Measurements from ENCODE around the gene SLC25A38. TPM values are rescaled to one million over a fixed set of nuclear protein-coding genes. Genes with fewer than 3 reads are reported as not detected.
A peak's percentile ranks its signal among the peaks of the same experiment; 100 is the strongest.
"Not testable (repeated sequence)": the region's sequence is repeated elsewhere in the genome, so short reads cannot be mapped to it uniquely, and the experiment has no call there.

The SLC25A38 gene
- polyA plus RNA-seq, 3 donors: 5.7 to 8.9 (median 7.5) TPM

- Histone ChIP-seq H3K4me3 (replicated peaks in 1 of 3; ENCODE audit: low read depth in 2 of 3, low read length in 3 of 3) (no peak overlapping the region), H3K4me2 (replicated peaks; ENCODE audit: extremely low read depth, low read length, poor library complexity, severe bottlenecking) (no peak overlapping the region), H3K36me3 (replicated peaks in 1 of 2; ENCODE audit: control insufficient read depth in 1 of 2, insufficient read depth in 2 of 2, low read length in 2 of 2) (peaks cover 28 to 41% of the 10 kb centered on the region in 2 donors), H3K9me3 (replicated peaks in 1 of 2; ENCODE audit: control insufficient read depth in 1 of 2, insufficient read depth in 1 of 2, low read length in 2 of 2) (no peaks in the 10 kb centered on the region), H4K20me1 (ENCODE audit: insufficient read depth, low read length) (peaks cover 6% of the 10 kb centered on the region), H2AFZ (ENCODE audit: insufficient read depth, low read depth, low read length, poor library complexity, severe bottlenecking) (no peak overlapping the region), H3K79me2 (ENCODE audit: insufficient read depth, low read length) (no peaks in the 10 kb centered on the region), H3K4me1 (ENCODE audit: control insufficient read depth in 1 of 2, insufficient read depth in 2 of 2, low read length in 2 of 2) (no peaks in the 10 kb centered on the region), H3K27me3 (ENCODE audit: control insufficient read depth in 2 of 2, insufficient read depth in 2 of 2, low read length in 2 of 2) (peaks cover 0 to 2% of the 10 kb centered on the region in 2 donors), H3K27ac (ENCODE audit: low read depth in 1 of 2, low read length in 2 of 2) (no peak overlapping the region), H3K9ac (ENCODE audit: insufficient read depth, low read length, poor library complexity, severe bottlenecking) (no peak overlapping the region)
- Mint-ChIP-seq H3K27me3 (ENCODE audit: low read depth in 3 of 3) (peaks cover 8 to 17% (median 12%) of the 10 kb centered on the region in 3 donors), H3K27ac (peak overlapping the region in 1 of 7 donors; percentile 33), H3K9me3 (peaks cover 0 to 1% (median 0%) of the 10 kb centered on the region in 7 donors), H3K4me1 (peaks cover 7% of the 10 kb centered on the region), H3K4me3 (no peak overlapping the region), H3K36me3 (peaks cover 34 to 36% of the 10 kb centered on the region in 2 donors)
- 100% methylated on average over 1 of the region's 1 CpG for WGBS (ENCODE audit: insufficient coverage)
- no peak for TF ChIP-seq CTCF (IDR thresholded peaks at IDR 0.05)
- DNase-seq: no peak
- intact Hi-C loops (cut with micrococcal nuclease): no loop called here
Measured at GRCh38 chr3:39415983-39416382, 32.8 kb downstream of the SLC25A38 start.

- H3K4me1 Mint-ChIP-seq; H3K4me1 ChIP-seq (ENCODE audit: control insufficient read depth in 1 of 2, insufficient read depth in 2 of 2, low read length in 2 of 2); H3K27ac Mint-ChIP-seq; H3K4me3 ChIP-seq (replicated peaks in 1 of 3; ENCODE audit: low read depth in 2 of 3, low read length in 3 of 3); H3K4me2 ChIP-seq (replicated peaks; ENCODE audit: extremely low read depth, low read length, poor library complexity, severe bottlenecking); H2AFZ ChIP-seq (ENCODE audit: insufficient read depth, low read depth, low read length, poor library complexity, severe bottlenecking); intact Hi-C loops (cut with micrococcal nuclease); DNase-seq; H3K9me3 Mint-ChIP-seq; H3K4me3 Mint-ChIP-seq; H4K20me1 ChIP-seq (ENCODE audit: insufficient read depth, low read length); H3K79me2 ChIP-seq (ENCODE audit: insufficient read depth, low read length); H3K27me3 ChIP-seq (ENCODE audit: control insufficient read depth in 2 of 2, insufficient read depth in 2 of 2, low read length in 2 of 2); H3K27ac ChIP-seq (ENCODE audit: low read depth in 1 of 2, low read length in 2 of 2); H3K9me3 ChIP-seq (replicated peaks in 1 of 2; ENCODE audit: control insufficient read depth in 1 of 2, insufficient read depth in 1 of 2, low read length in 2 of 2); H3K9ac ChIP-seq (ENCODE audit: insufficient read depth, low read length, poor library complexity, severe bottlenecking): not testable (repeated sequence)
- peaks cover 18 to 31% of the 10 kb centered on the region in 2 donors for H3K36me3 ChIP-seq (replicated peaks in 1 of 2; ENCODE audit: control insufficient read depth in 1 of 2, insufficient read depth in 2 of 2, low read length in 2 of 2)
- H3K27me3 Mint-ChIP-seq (ENCODE audit: low read depth in 3 of 3): peaks cover 9 to 17% (median 12%) of the 10 kb centered on the region in 3 donors
- peaks cover 24 to 26% of the 10 kb centered on the region in 2 donors for H3K36me3 Mint-ChIP-seq
- no CpG with 5 or more reads among the region's 3 CpGs for WGBS (ENCODE audit: insufficient coverage)
Measured at GRCh38 chr3:39416998-39417397, 33.8 kb downstream of the SLC25A38 start.

GRCh38 chr3:39418556-39419225 lies 35.5 kb downstream of the SLC25A38 start:
- H3K9me3 ChIP-seq (replicated peaks in 1 of 2; ENCODE audit: control insufficient read depth in 1 of 2, insufficient read depth in 1 of 2, low read length in 2 of 2); H3K4me1 Mint-ChIP-seq; H3K4me2 ChIP-seq (replicated peaks; ENCODE audit: extremely low read depth, low read length, poor library complexity, severe bottlenecking); H3K4me3 ChIP-seq (replicated peaks in 1 of 3; ENCODE audit: low read depth in 2 of 3, low read length in 3 of 3); H3K27me3 ChIP-seq (ENCODE audit: control insufficient read depth in 2 of 2, insufficient read depth in 2 of 2, low read length in 2 of 2); H3K9me3 Mint-ChIP-seq; H3K4me1 ChIP-seq (ENCODE audit: control insufficient read depth in 1 of 2, insufficient read depth in 2 of 2, low read length in 2 of 2); H4K20me1 ChIP-seq (ENCODE audit: insufficient read depth, low read length); H2AFZ ChIP-seq (ENCODE audit: insufficient read depth, low read depth, low read length, poor library complexity, severe bottlenecking); H3K79me2 ChIP-seq (ENCODE audit: insufficient read depth, low read length); DNase-seq; H3K9ac ChIP-seq (ENCODE audit: insufficient read depth, low read length, poor library complexity, severe bottlenecking); H3K27ac Mint-ChIP-seq; H3K36me3 Mint-ChIP-seq; H3K27ac ChIP-seq (ENCODE audit: low read depth in 1 of 2, low read length in 2 of 2); intact Hi-C loops (cut with micrococcal nuclease): not testable (repeated sequence)
- Mint-ChIP-seq H3K27me3 (ENCODE audit: low read depth in 3 of 3) (peaks cover 9 to 17% (median 14%) of the 10 kb centered on the region in 3 donors), H3K4me3 (peak overlapping the region in 1 of 2 donors; percentile 28)
- WGBS (ENCODE audit: insufficient coverage): 0% methylated on average over 2 of the region's 14 CpGs
- peaks cover 1 to 14% of the 10 kb centered on the region in 2 donors for H3K36me3 ChIP-seq (replicated peaks in 1 of 2; ENCODE audit: control insufficient read depth in 1 of 2, insufficient read depth in 2 of 2, low read length in 2 of 2)
